Measurements from ENCODE around the gene CA5B. TPM values are rescaled to one million over a fixed set of nuclear protein-coding genes. Genes with fewer than 3 reads are reported as not detected.
"Not testable (repeated sequence)": the region's sequence is repeated elsewhere in the genome, so short reads cannot be mapped to it uniquely, and the experiment has no call there.

The CA5B gene
- total RNA-seq, 5 donors from 2014 or later (not counting 1 experiment from before 2014, with no cell fraction given), result 34.2 to 80.9 (median 44.6) TPM

DNA sequence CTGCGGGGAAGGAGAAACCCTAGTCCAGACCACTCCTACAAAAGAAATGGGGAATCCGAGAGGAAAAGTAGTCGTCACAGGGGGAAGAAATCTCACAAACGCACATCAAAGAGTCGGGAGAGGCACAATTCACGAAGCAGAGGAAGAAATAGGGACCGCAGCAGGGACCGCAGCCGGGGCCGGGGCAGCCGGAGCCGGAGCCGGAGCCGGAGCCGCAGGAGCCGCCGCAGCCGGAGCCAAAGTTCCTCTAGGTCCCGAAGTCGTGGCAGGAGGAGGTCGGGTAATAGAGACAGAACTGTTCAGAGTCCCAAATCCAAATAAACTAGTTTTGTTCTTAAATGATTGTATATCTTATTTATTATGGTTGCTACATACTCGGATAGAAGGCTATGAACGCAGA, 84.9 kb downstream of the CA5B start:
- Histone ChIP-seq H3K9me3 (no peaks in the 10 kb centered on the region), H3K4me3 (ENCODE audit: control insufficient read depth in 1 of 2, extremely low read depth in 1 of 2, low read length in 1 of 2) (no peak overlapping the region), H3K4me1 (ENCODE audit: control insufficient read depth in 1 of 2, extremely low read depth in 1 of 2, insufficient read depth in 2 of 2, low read length in 2 of 2) (no peaks in the 10 kb centered on the region), H3K27me3 (replicated peaks in 1 of 2; ENCODE audit: control insufficient read depth in 2 of 2, extremely low read depth in 1 of 2, insufficient read depth in 2 of 2, low read length in 1 of 2) (no peaks in the 10 kb centered on the region), H3K27ac (ENCODE audit: low read length) (no peak overlapping the region), H3K36me3 (ENCODE audit: control insufficient read depth in 2 of 2, extremely low read depth in 1 of 2, insufficient read depth in 1 of 2, low read length in 1 of 2) (peaks cover 14 to 34% of the 10 kb centered on the region in 2 donors)
- Mint-ChIP-seq H3K4me3 (no peak overlapping the region), H3K27ac (no peak overlapping the region), H3K9me3 (no peaks in the 10 kb centered on the region), H3K27me3 (no peaks in the 10 kb centered on the region), H3K36me3 (peaks cover 19% of the 10 kb centered on the region), H3K4me1 (peaks cover 0 to 3% (median 1%) of the 10 kb centered on the region in 3 donors)
- ATAC-seq (replicated peaks in 1 of 4), result no peak
- WGBS (ENCODE audit: insufficient coverage), result no CpG with 5 or more reads among the region's 23 CpGs
- DNase-seq, result no peak
- ChIA-PET CTCF (no interaction called here), POLR2A (no interaction called here)

DNA sequence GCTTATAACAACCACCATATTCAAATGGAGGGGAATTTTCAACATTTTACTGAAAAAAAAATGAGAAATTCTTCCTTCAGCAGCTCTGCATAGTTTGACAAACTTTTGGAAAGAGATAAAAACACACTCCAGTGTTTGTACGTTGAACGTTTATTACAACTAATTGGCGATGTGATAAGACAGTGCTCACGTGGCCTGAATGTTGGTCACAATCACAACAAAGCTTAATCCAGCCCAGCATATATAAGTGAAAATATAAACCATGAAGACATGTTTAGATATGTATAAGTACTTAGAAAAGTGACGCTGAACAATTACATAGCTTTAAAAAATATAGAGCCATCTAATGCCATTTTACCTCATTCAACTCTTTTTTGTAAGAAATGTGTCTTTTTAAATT, 87.9 kb downstream of the CA5B start:
- no CpG with 5 or more reads among the region's 5 CpGs for WGBS (ENCODE audit: insufficient coverage)
- Histone ChIP-seq H3K4me3 (ENCODE audit: control insufficient read depth in 1 of 2, extremely low read depth in 1 of 2, low read length in 1 of 2) (no peak overlapping the region), H3K36me3 (ENCODE audit: control insufficient read depth in 2 of 2, extremely low read depth in 1 of 2, insufficient read depth in 1 of 2, low read length in 1 of 2) (peaks cover 14 to 18% of the 10 kb centered on the region in 2 donors), H3K9me3 (no peaks in the 10 kb centered on the region), H3K27me3 (replicated peaks in 1 of 2; ENCODE audit: control insufficient read depth in 2 of 2, extremely low read depth in 1 of 2, insufficient read depth in 2 of 2, low read length in 1 of 2) (no peaks in the 10 kb centered on the region), H3K4me1 (ENCODE audit: control insufficient read depth in 1 of 2, extremely low read depth in 1 of 2, insufficient read depth in 2 of 2, low read length in 2 of 2) (no peaks in the 10 kb centered on the region), H3K27ac (ENCODE audit: low read length) (no peak overlapping the region)
- no peak overlapping the region for H3K27ac Mint-ChIP-seq
- H3K27me3 Mint-ChIP-seq, result no peaks in the 10 kb centered on the region
- ATAC-seq (replicated peaks in 1 of 4) (no peak), DNase-seq (no peak)
- no peak overlapping the region for H3K4me3 Mint-ChIP-seq
- no peaks in the 10 kb centered on the region for H3K9me3 Mint-ChIP-seq
- H3K36me3 Mint-ChIP-seq, result peaks cover 11% of the 10 kb centered on the region
- ChIA-PET POLR2A (no interaction called here), CTCF (interaction anchor here in 1 of 2 donors (0.6 kb wide), 1 partner anchor 12 kb away, joined by 3 read pairs; no protein-coding TSS in a partner anchor)
- H3K4me1 Mint-ChIP-seq, result peaks cover 0 to 4% (median 0%) of the 10 kb centered on the region in 3 donors

- no peak overlapping the region for H3K4me3 Mint-ChIP-seq
- peaks cover 0 to 7% (median 3%) of the 10 kb centered on the region in 3 donors for H3K4me1 Mint-ChIP-seq
- POLR2A ChIA-PET, result interaction anchor here in 1 of 2 donors (0.6 kb wide), 1 partner anchor 32 kb away, joined by 11 read pairs; no protein-coding TSS in a partner anchor
- no CpG with 5 or more reads among the region's 1 CpG for WGBS (ENCODE audit: insufficient coverage)
- Histone ChIP-seq H3K36me3 (ENCODE audit: control insufficient read depth in 2 of 2, extremely low read depth in 1 of 2, insufficient read depth in 1 of 2, low read length in 1 of 2) (peaks cover 0 to 6% of the 10 kb centered on the region in 2 donors), H3K4me3 (ENCODE audit: control insufficient read depth in 1 of 2, extremely low read depth in 1 of 2, low read length in 1 of 2) (no peak overlapping the region), H3K27ac (ENCODE audit: low read length) (no peak overlapping the region), H3K27me3 (replicated peaks in 1 of 2; ENCODE audit: control insufficient read depth in 2 of 2, extremely low read depth in 1 of 2, insufficient read depth in 2 of 2, low read length in 1 of 2) (no peaks in the 10 kb centered on the region), H3K9me3 (no peaks in the 10 kb centered on the region), H3K4me1 (ENCODE audit: control insufficient read depth in 1 of 2, extremely low read depth in 1 of 2, insufficient read depth in 2 of 2, low read length in 2 of 2) (no peaks in the 10 kb centered on the region)
- H3K27ac Mint-ChIP-seq, result no peak overlapping the region
- DNase-seq (no peak), ATAC-seq (replicated peaks in 1 of 4) (no peak)
- H3K36me3 Mint-ChIP-seq, result peaks cover 3% of the 10 kb centered on the region
- no peaks in the 10 kb centered on the region for H3K9me3 Mint-ChIP-seq
- no peaks in the 10 kb centered on the region for H3K27me3 Mint-ChIP-seq
- CTCF ChIA-PET, result interaction anchor here in 1 of 2 donors (0.6 kb wide), 1 partner anchor 141 kb away, joined by 4 read pairs; no protein-coding TSS in a partner anchor
Observed at GRCh38 chrX:15829217-15829616, 91.1 kb downstream of the CA5B start.

DNA sequence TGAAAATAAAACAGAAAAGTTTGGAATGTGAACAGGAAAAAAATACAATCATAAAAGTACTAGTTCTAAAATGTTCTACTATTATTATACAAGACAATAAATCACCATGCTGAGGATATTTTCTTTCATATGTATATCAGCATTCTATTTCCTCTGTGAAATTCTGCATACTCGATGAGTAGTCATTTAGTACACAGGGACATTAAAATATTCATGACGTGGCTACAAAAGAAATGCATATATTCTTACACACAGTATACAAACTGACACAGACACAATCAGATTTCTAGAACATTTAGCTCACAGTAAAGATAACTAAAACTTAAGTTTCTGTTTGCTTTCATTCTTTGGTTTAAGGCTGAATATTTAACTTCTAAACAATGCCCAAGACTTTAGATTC, 93.3 kb downstream of the CA5B start:
- H3K27me3 ChIP-seq (replicated peaks in 1 of 2; ENCODE audit: control insufficient read depth in 2 of 2, extremely low read depth in 1 of 2, insufficient read depth in 2 of 2, low read length in 1 of 2); H3K9me3 ChIP-seq; H3K27me3 Mint-ChIP-seq; POLR2A ChIA-PET; H3K4me1 Mint-ChIP-seq; H3K36me3 Mint-ChIP-seq; H3K27ac Mint-ChIP-seq; H3K27ac ChIP-seq (ENCODE audit: low read length); CTCF ChIA-PET; DNase-seq; H3K36me3 ChIP-seq (ENCODE audit: control insufficient read depth in 2 of 2, extremely low read depth in 1 of 2, insufficient read depth in 1 of 2, low read length in 1 of 2); ATAC-seq (replicated peaks in 1 of 4); H3K4me1 ChIP-seq (ENCODE audit: control insufficient read depth in 1 of 2, extremely low read depth in 1 of 2, insufficient read depth in 2 of 2, low read length in 2 of 2); H3K9me3 Mint-ChIP-seq; H3K4me3 Mint-ChIP-seq; H3K4me3 ChIP-seq (ENCODE audit: control insufficient read depth in 1 of 2, extremely low read depth in 1 of 2, low read length in 1 of 2): not testable (repeated sequence)
- no CpG with 5 or more reads among the region's 2 CpGs for WGBS (ENCODE audit: insufficient coverage)

DNA sequence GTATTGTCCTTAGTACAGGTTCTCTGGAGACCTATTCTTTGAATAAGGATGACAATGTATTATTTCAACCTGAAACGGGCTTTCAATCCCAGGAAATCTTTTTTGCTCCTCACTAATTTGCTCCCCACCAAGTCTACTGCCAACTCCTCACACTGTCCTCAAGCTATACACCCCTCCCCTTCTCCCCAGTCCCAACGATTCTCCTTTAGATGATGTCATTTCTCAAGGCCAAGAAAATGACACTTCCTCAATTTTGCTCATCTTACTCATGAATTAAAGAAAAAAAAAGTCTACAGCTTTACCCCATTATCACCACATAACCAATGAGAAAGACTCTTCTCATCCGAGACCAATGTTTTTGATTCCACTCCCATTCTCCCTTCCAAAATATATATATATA, 96.0 kb downstream of the CA5B start:
- DNase-seq, result no peak
- CTCF ChIA-PET, result interaction anchor here in 1 of 2 donors (0.6 kb wide), 1 partner anchor 487 kb away, joined by 4 read pairs; no protein-coding TSS in a partner anchor
- no peaks in the 10 kb centered on the region for H3K4me1 ChIP-seq (ENCODE audit: control insufficient read depth in 1 of 2, extremely low read depth in 1 of 2, insufficient read depth in 2 of 2, low read length in 2 of 2)
- Mint-ChIP-seq H3K9me3 (no peaks in the 10 kb centered on the region), H3K4me3 (no peak overlapping the region), H3K36me3 (peaks cover 3% of the 10 kb centered on the region), H3K4me1 (peaks cover 0 to 5% (median 3%) of the 10 kb centered on the region in 3 donors), H3K27ac (no peak overlapping the region), H3K27me3 (no peaks in the 10 kb centered on the region)
- no peak for ATAC-seq (replicated peaks in 1 of 4)
- H3K27ac ChIP-seq (ENCODE audit: low read length), result no peak overlapping the region
- WGBS (ENCODE audit: insufficient coverage), result no CpG with 5 or more reads among the region's 3 CpGs
- no peak overlapping the region for H3K4me3 ChIP-seq (ENCODE audit: control insufficient read depth in 1 of 2, extremely low read depth in 1 of 2, low read length in 1 of 2)
- POLR2A ChIA-PET, result no interaction called here
- H3K9me3 ChIP-seq, result no peaks in the 10 kb centered on the region
- H3K27me3 ChIP-seq (replicated peaks in 1 of 2; ENCODE audit: control insufficient read depth in 2 of 2, extremely low read depth in 1 of 2, insufficient read depth in 2 of 2, low read length in 1 of 2), result no peaks in the 10 kb centered on the region
- no peaks in the 10 kb centered on the region for H3K36me3 ChIP-seq (ENCODE audit: control insufficient read depth in 2 of 2, extremely low read depth in 1 of 2, insufficient read depth in 1 of 2, low read length in 1 of 2)

DNA sequence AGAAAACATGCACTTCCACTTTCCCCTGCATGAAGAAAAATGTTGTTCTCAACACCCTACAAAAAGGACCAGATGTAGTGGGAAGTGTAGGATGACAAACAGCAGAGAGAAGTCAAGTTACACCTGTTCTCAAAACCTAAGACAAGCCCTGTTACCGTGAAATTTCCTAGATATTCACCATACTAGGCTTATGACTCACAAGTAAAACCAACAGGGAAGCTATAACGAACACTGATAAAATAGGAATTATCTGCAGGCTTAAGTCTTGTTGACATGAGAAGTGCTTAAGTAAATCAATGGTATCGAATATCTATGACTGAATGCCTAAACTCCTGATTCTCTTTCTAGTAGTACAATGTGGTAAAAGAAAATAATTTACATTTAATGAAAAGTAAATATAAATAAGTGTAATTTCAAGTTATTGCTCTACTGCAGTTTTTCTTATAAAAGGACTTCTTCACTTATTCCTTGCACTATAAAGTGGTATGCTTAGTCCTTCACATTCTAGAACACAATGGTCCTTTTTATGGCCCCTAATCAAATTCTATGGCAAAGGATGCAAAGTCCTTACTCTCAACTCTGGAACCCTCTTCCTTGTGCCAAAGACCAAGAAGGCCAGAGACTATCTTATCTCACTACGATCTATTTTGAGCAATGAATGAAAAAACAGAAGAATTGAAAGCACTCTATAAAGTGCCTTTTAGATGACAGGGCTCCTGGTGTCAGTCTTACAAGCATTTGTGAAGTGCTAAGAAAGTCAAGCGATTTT, 96.9 kb downstream of the CA5B start:
- no peak overlapping the region for H3K4me3 ChIP-seq (ENCODE audit: control insufficient read depth in 1 of 2, extremely low read depth in 1 of 2, low read length in 1 of 2)
- peaks cover 0 to 3% (median 3%) of the 10 kb centered on the region in 3 donors for H3K4me1 Mint-ChIP-seq
- no CpG with 5 or more reads among the region's 5 CpGs for WGBS (ENCODE audit: insufficient coverage)
- CTCF ChIA-PET, result interaction anchor here in 1 of 2 donors (0.5 kb wide), 1 partner anchor 130 kb away, joined by 7 read pairs; no protein-coding TSS in a partner anchor
- no peaks in the 10 kb centered on the region for H3K36me3 ChIP-seq (ENCODE audit: control insufficient read depth in 2 of 2, extremely low read depth in 1 of 2, insufficient read depth in 1 of 2, low read length in 1 of 2)
- no peak overlapping the region for H3K4me3 Mint-ChIP-seq
- no peak for ATAC-seq (replicated peaks in 1 of 4)
- peaks cover 3% of the 10 kb centered on the region for H3K36me3 Mint-ChIP-seq
- no peaks in the 10 kb centered on the region for H3K9me3 ChIP-seq
- no peaks in the 10 kb centered on the region for H3K27me3 ChIP-seq (replicated peaks in 1 of 2; ENCODE audit: control insufficient read depth in 2 of 2, extremely low read depth in 1 of 2, insufficient read depth in 2 of 2, low read length in 1 of 2)
- no peaks in the 10 kb centered on the region for H3K27me3 Mint-ChIP-seq
- DNase-seq, result no peak
- no peak overlapping the region for H3K27ac Mint-ChIP-seq
- no peak overlapping the region for H3K27ac ChIP-seq (ENCODE audit: low read length)
- POLR2A ChIA-PET, result interaction anchor here in 1 of 2 donors (0.6 kb wide), 2 partner anchors 10 to 96 kb away, joined by 3 read pairs; no protein-coding TSS in a partner anchor
- H3K9me3 Mint-ChIP-seq, result no peaks in the 10 kb centered on the region
- H3K4me1 ChIP-seq (ENCODE audit: control insufficient read depth in 1 of 2, extremely low read depth in 1 of 2, insufficient read depth in 2 of 2, low read length in 2 of 2), result no peaks in the 10 kb centered on the region
